CD4-positive, alpha-beta memory T cell (primary cell): Measurements from ENCODE around the gene MMP17. TPM values are rescaled to one million over a fixed set of nuclear protein-coding genes. Genes with fewer than 3 reads are reported as not detected.

Experiments used
- CTCF ChIA-PET: fragments of 350-600 bp; sonication (Branson Sonifier 250); formaldehyde crosslinking; loops from one replicate; lab custom pipeline; 2021; ENCODE audit warnings: inconsistent platforms; ENCODE audit not compliant: partially characterized antibody; lab: Charles Lee
- POLR2A ChIA-PET: fragments of 350-600 bp; sonication (Branson Sonifier 250); formaldehyde crosslinking; loops from one replicate; lab custom pipeline; 2021; ENCODE audit not compliant: partially characterized antibody; lab: Charles Lee
- DNase-seq, 5 donors: peaks; one replicate each; pipeline versions ENCODE4 v3.0.0 to v3.0.0-alpha.2; 2020 to 2022; ENCODE audit warnings: mixed read lengths in 1 of 5
- H3K27ac ChIP-seq: one replicate; pipeline ENCODE4 v1.7.0; 2013; ENCODE audit warnings: low read depth, low read length
- H3K27me3 ChIP-seq: 2 replicates; pipeline ENCODE4 v1.7.0; 2013; ENCODE audit warnings: mild to moderate bottlenecking, low read length, moderate library complexity; ENCODE audit not compliant: insufficient read depth
- H3K36me3 ChIP-seq: 2 replicates; pipeline ENCODE4 v1.7.0; 2013; ENCODE audit warnings: mild to moderate bottlenecking, low read length, moderate library complexity; ENCODE audit not compliant: insufficient read depth
- H3K4me1 ChIP-seq: 2 replicates; pipeline ENCODE4 v1.7.0; 2013; ENCODE audit warnings: mild to moderate bottlenecking, low read length, moderate library complexity; ENCODE audit not compliant: insufficient read depth
- H3K4me3 ChIP-seq, 2 donors: one replicate each; pipeline ENCODE4 v1.7.0; 2013; ENCODE audit warnings: low read length in 2 of 2, mild to moderate bottlenecking in 1 of 2
- H3K9me3 ChIP-seq, 2 donors: one replicate each; pipeline ENCODE4 v1.7.0; 2013; ENCODE audit warnings: low read length in 2 of 2, control low read depth in 1 of 2; ENCODE audit not compliant: control insufficient read depth in 1 of 2
- H3K27ac Mint-ChIP-seq, 7 donors: one replicate each; pipeline ENCODE4 v1.8.0; 2020 to 2021; ENCODE audit warnings: mixed read lengths in 7 of 7, mild to moderate bottlenecking in 6 of 7, inconsistent platforms in 3 of 7, moderate library complexity in 3 of 7
- H3K27me3 Mint-ChIP-seq, 2 donors: one replicate each; pipeline ENCODE4 v1.8.0; 2020 to 2021; ENCODE audit warnings: mixed read lengths in 2 of 2
- H3K36me3 Mint-ChIP-seq, 2 donors: one replicate each; pipeline ENCODE4 v1.8.0; 2020 to 2021; ENCODE audit warnings: mixed read lengths in 2 of 2, inconsistent platforms in 1 of 2, mild to moderate bottlenecking in 1 of 2
- H3K4me1 Mint-ChIP-seq, 4 donors: one replicate each; pipeline ENCODE4 v1.8.0; 2020 to 2021; ENCODE audit warnings: mixed read lengths in 4 of 4, mild to moderate bottlenecking in 1 of 4
- H3K4me3 Mint-ChIP-seq, 8 donors: one replicate each; pipeline ENCODE4 v1.8.0; 2020 to 2021; ENCODE audit warnings: mixed read lengths in 8 of 8, mild to moderate bottlenecking in 7 of 8, moderate library complexity in 6 of 8, inconsistent platforms in 3 of 8
- H3K9me3 Mint-ChIP-seq, 8 donors: one replicate each; pipeline ENCODE4 v1.8.0; 2020 to 2021; ENCODE audit warnings: mixed read lengths in 8 of 8, mild to moderate bottlenecking in 5 of 8, inconsistent platforms in 3 of 8, moderate library complexity in 1 of 8
- intact Hi-C: fragments of 100-400 bp; cut with micrococcal nuclease; formaldehyde crosslinking; loops from one replicate; pipeline ENCODE4 v1.15.1; 2023
- polyA plus RNA-seq, 2 donors: library from polyadenylated mRNA; unstranded; fragments of 300-500 nt; fragmentation: Illumina TruSeq; gene quantifications; one replicate each; pipeline ENCODE4 v1.2.3, GENCODE V29; 2021
- total RNA-seq, 2 experiments: library from RNA; stranded (reverse); gene quantifications; one replicate each; pipeline ENCODE4 v1.2.3, GENCODE V29; 2021

MMP17 gene
- total and polyA plus RNA-seq, 4 experiments from 2014 or later, result 0.32 to 0.94 TPM; not detected in 2

- Mint-ChIP-seq H3K27me3 (no peaks in the 10 kb centered on the region), H3K4me1 (peaks cover 0 to 1% (median under 1%) of the 10 kb centered on the region in 4 donors), H3K4me3 (no peak overlapping the region), H3K9me3 (peaks cover 0 to 2% (median 0%) of the 10 kb centered on the region in 8 donors), H3K27ac (no peak overlapping the region), H3K36me3 (peaks cover 59 to 73% of the 10 kb centered on the region in 2 donors)
- Histone ChIP-seq H3K4me3 (no peak overlapping the region), H3K36me3 (peaks cover 54% of the 10 kb centered on the region), H3K4me1 (no peaks in the 10 kb centered on the region), H3K27me3 (no peaks in the 10 kb centered on the region), H3K27ac (no peak overlapping the region), H3K9me3 (no peaks in the 10 kb centered on the region)
- intact Hi-C loops, result no loop called here
- POLR2A ChIA-PET, result no interaction called here
- DNase-seq, result no peak
- CTCF ChIA-PET, result interaction anchor here (1.1 kb wide), 1 partner anchor 14 kb away, joined by 3 read pairs; no protein-coding TSS in a partner anchor
Measured at GRCh38 chr12:131795064-131795463, 33.1 kb upstream of the MMP17 start.

GRCh38 chr12:131795690-131796410, 32.3 kb upstream of the MMP17 start:
- Histone ChIP-seq H3K4me3 (no peak overlapping the region), H3K9me3 (no peaks in the 10 kb centered on the region), H3K27ac (no peak overlapping the region), H3K4me1 (no peaks in the 10 kb centered on the region), H3K27me3 (no peaks in the 10 kb centered on the region), H3K36me3 (peaks cover 54% of the 10 kb centered on the region)
- Mint-ChIP-seq H3K27ac (peak overlapping the region in 1 of 7 donors; percentile 43), H3K27me3 (no peaks in the 10 kb centered on the region), H3K36me3 (peaks cover 56 to 74% of the 10 kb centered on the region in 2 donors), H3K4me3 (no peak overlapping the region), H3K4me1 (peaks cover 0 to 1% (median under 1%) of the 10 kb centered on the region in 4 donors), H3K9me3 (peaks cover 0 to 2% (median 0%) of the 10 kb centered on the region in 8 donors)
- CTCF ChIA-PET, result no interaction called here
- no peak for DNase-seq
- POLR2A ChIA-PET, result no interaction called here
- intact Hi-C loops, result no loop called here

- Mint-ChIP-seq H3K27ac (no peak overlapping the region), H3K36me3 (peaks cover 57 to 73% of the 10 kb centered on the region in 2 donors), H3K4me3 (no peak overlapping the region), H3K9me3 (peaks cover 0 to 2% (median 0%) of the 10 kb centered on the region in 8 donors), H3K4me1 (peaks cover 0 to 2% (median under 1%) of the 10 kb centered on the region in 4 donors), H3K27me3 (no peaks in the 10 kb centered on the region)
- Histone ChIP-seq H3K27me3 (no peaks in the 10 kb centered on the region), H3K9me3 (no peaks in the 10 kb centered on the region), H3K4me3 (no peak overlapping the region), H3K4me1 (no peaks in the 10 kb centered on the region), H3K36me3 (peaks cover 54% of the 10 kb centered on the region), H3K27ac (no peak overlapping the region)
- ChIA-PET POLR2A (no interaction called here), CTCF (no interaction called here)
- intact Hi-C loops, result no loop called here
- no peak for DNase-seq
Measured at GRCh38 chr12:131796411-131796736, 31.8 kb upstream of the MMP17 start.

GRCh38 chr12:131796754-131797587, 31.2 kb upstream of the MMP17 start:
- no peaks in the 10 kb centered on the region for H3K27me3 Mint-ChIP-seq
- intact Hi-C loops, result no loop called here
- peaks cover 56% of the 10 kb centered on the region for H3K36me3 ChIP-seq
- peaks cover 0 to 2% (median 0%) of the 10 kb centered on the region in 8 donors for H3K9me3 Mint-ChIP-seq
- ChIA-PET CTCF (no interaction called here), POLR2A (no interaction called here)
- H3K4me3 ChIP-seq, result no peak overlapping the region
- H3K4me1 Mint-ChIP-seq, result peaks cover 0 to 2% (median under 1%) of the 10 kb centered on the region in 4 donors
- H3K27ac Mint-ChIP-seq, result no peak overlapping the region
- no peaks in the 10 kb centered on the region for H3K9me3 ChIP-seq
- H3K27ac ChIP-seq, result no peak overlapping the region
- no peak for DNase-seq
- no peaks in the 10 kb centered on the region for H3K27me3 ChIP-seq
- no peak overlapping the region for H3K4me3 Mint-ChIP-seq
- H3K36me3 Mint-ChIP-seq, result peaks cover 57 to 73% of the 10 kb centered on the region in 2 donors
- H3K4me1 ChIP-seq, result no peaks in the 10 kb centered on the region

- Histone ChIP-seq H3K27me3 (no peaks in the 10 kb centered on the region), H3K9me3 (no peaks in the 10 kb centered on the region), H3K36me3 (peaks cover 55% of the 10 kb centered on the region), H3K4me1 (no peaks in the 10 kb centered on the region), H3K4me3 (no peak overlapping the region), H3K27ac (no peak overlapping the region)
- CTCF ChIA-PET, result no interaction called here
- peaks cover 0 to 2% (median under 1%) of the 10 kb centered on the region in 4 donors for H3K4me1 Mint-ChIP-seq
- H3K27me3 Mint-ChIP-seq, result no peaks in the 10 kb centered on the region
- POLR2A ChIA-PET, result no interaction called here
- H3K27ac Mint-ChIP-seq, result no peak overlapping the region
- intact Hi-C loops, result no loop called here
- H3K36me3 Mint-ChIP-seq, result peaks cover 55 to 73% of the 10 kb centered on the region in 2 donors
- H3K4me3 Mint-ChIP-seq, result no peak overlapping the region
- peaks cover 0 to 2% (median 0%) of the 10 kb centered on the region in 8 donors for H3K9me3 Mint-ChIP-seq
- DNase-seq, result no peak
Measured at GRCh38 chr12:131797588-131797934, 30.6 kb upstream of the MMP17 start.

GRCh38 chr12:131799195-131799594, 29.0 kb upstream of the MMP17 start:
- no peak overlapping the region for H3K4me3 ChIP-seq
- Mint-ChIP-seq H3K9me3 (peaks cover 0 to 2% (median 0%) of the 10 kb centered on the region in 8 donors), H3K4me1 (peaks cover 0 to 2% (median under 1%) of the 10 kb centered on the region in 4 donors), H3K36me3 (peaks cover 47 to 63% of the 10 kb centered on the region in 2 donors), H3K27ac (no peak overlapping the region), H3K27me3 (no peaks in the 10 kb centered on the region), H3K4me3 (no peak overlapping the region)
- DNase-seq, result no peak
- H3K27me3 ChIP-seq, result no peaks in the 10 kb centered on the region
- no peak overlapping the region for H3K27ac ChIP-seq
- ChIA-PET CTCF (no interaction called here), POLR2A (no interaction called here)
- H3K9me3 ChIP-seq, result no peaks in the 10 kb centered on the region
- intact Hi-C loops, result no loop called here
- peaks cover 42% of the 10 kb centered on the region for H3K36me3 ChIP-seq
- H3K4me1 ChIP-seq, result no peaks in the 10 kb centered on the region

- no peak overlapping the region for H3K4me3 Mint-ChIP-seq
- no peaks in the 10 kb centered on the region for H3K27me3 ChIP-seq
- peak overlapping the region in 1 of 7 donors; percentile 29 for H3K27ac Mint-ChIP-seq
- intact Hi-C loops, result no loop called here
- no peaks in the 10 kb centered on the region for H3K27me3 Mint-ChIP-seq
- peaks cover 47 to 58% of the 10 kb centered on the region in 2 donors for H3K36me3 Mint-ChIP-seq
- no peak overlapping the region for H3K27ac ChIP-seq
- CTCF ChIA-PET, result no interaction called here
- POLR2A ChIA-PET, result no interaction called here
- peaks cover 0 to 2% (median 0%) of the 10 kb centered on the region in 8 donors for H3K9me3 Mint-ChIP-seq
- peaks cover 37% of the 10 kb centered on the region for H3K36me3 ChIP-seq
- no peak for DNase-seq
- no peak overlapping the region for H3K4me3 ChIP-seq
- peaks cover 0 to 2% (median under 1%) of the 10 kb centered on the region in 4 donors for H3K4me1 Mint-ChIP-seq
- H3K4me1 ChIP-seq, result no peaks in the 10 kb centered on the region
- H3K9me3 ChIP-seq, result no peaks in the 10 kb centered on the region
Measured at GRCh38 chr12:131799828-131800593, 28.2 kb upstream of the MMP17 start.
